Measurements from ENCODE around the gene HSD11B1. TPM values are rescaled to one million over a fixed set of nuclear protein-coding genes. Genes with fewer than 3 reads are reported as not detected.

The HSD11B1 gene
- polyA plus RNA-seq, 1 experiment, result 4.7 TPM

DNA sequence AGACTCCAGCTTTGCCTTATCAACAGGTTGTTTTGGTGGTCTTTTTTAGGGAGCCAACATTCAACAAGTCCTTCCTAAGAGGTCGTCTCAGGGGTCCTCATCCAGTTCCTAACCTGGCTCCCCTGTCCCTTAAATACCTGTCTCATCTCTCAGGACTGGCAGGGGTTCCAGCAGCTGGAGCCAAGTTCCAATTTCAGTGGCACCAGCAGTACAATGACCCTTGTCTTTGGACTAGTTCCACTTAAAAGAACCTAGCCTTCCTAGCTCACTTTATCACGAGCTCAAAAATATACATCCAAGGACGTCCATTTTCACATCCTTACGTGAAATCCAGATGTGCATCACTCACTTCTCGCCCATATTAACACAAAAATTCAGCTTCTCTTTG lies 32.5 kb downstream of the HSD11B1 start:
- no peak for DNase-seq (ENCODE audit: low read depth, low spot score)
- H3K27ac ChIP-seq (ENCODE audit: low read depth, low read length), result no peak overlapping the region
- no peaks in the 10 kb centered on the region for H3K9me3 ChIP-seq (ENCODE audit: control insufficient read depth, insufficient read depth, low read length)
- POLR2A ChIA-PET, result no interaction called here
- TF ChIP-seq, protein P1, sequence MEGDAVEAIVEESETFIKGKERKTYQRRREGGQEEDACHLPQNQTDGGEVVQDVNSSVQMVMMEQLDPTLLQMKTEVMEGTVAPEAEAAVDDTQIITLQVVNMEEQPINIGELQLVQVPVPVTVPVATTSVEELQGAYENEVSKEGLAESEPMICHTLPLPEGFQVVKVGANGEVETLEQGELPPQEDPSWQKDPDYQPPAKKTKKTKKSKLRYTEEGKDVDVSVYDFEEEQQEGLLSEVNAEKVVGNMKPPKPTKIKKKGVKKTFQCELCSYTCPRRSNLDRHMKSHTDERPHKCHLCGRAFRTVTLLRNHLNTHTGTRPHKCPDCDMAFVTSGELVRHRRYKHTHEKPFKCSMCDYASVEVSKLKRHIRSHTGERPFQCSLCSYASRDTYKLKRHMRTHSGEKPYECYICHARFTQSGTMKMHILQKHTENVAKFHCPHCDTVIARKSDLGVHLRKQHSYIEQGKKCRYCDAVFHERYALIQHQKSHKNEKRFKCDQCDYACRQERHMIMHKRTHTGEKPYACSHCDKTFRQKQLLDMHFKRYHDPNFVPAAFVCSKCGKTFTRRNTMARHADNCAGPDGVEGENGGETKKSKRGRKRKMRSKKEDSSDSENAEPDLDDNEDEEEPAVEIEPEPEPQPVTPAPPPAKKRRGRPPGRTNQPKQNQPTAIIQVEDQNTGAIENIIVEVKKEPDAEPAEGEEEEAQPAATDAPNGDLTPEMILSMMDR (IDR thresholded peaks at IDR 0.05; ENCODE audit: low read depth, low read length), result no peak
- CTCF ChIA-PET, result no interaction called here
- no peak overlapping the region for H3K4me3 ChIP-seq (ENCODE audit: low read depth, low read length)
- no peaks in the 10 kb centered on the region for H3K27me3 ChIP-seq (ENCODE audit: control insufficient read depth, insufficient read depth, low read length)

DNA sequence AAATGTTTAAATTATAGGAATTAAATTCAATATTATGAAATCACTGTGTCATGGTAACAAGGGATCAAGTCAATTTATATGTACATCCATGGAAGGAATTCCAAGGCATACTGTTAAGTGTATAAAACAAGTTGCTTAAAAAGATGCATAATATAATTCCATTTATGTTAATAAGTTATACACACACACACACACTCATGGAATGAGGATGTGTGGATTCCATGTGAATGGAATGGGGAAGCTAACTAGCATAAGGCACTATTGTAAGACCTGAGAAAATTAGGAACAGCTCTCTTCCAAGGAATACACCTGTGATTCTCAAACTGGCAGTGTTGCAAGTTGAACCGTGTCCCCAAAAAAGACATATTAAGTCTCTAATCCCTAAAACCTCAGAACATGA lies 33.6 kb downstream of the HSD11B1 start:
- POLR2A ChIA-PET, result no interaction called here

DNA sequence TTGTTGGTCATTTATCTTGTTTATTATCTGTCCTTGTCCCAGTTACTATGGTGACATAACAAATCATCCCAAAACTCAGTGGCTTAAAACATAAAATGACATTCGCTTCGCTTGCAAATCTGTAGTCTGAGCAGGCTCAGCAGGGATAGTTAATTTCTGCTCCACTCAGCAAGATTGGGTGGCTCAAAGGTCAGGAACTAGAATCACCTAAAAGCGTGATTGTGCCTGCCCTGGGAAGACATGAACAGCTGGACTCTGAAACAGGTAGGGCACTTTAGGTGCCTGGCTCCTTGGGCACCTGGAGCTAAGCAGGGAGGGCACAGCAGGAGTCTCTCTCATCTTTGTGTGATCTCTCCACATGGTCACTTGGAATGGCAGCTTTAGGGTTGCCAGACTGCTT lies 36.5 kb downstream of the HSD11B1 start:
- POLR2A ChIA-PET, result no interaction called here
- no peak overlapping the region for H3K27ac ChIP-seq (ENCODE audit: low read depth, low read length)
- H3K27me3 ChIP-seq (ENCODE audit: control insufficient read depth, insufficient read depth, low read length), result no peaks in the 10 kb centered on the region
- H3K4me3 ChIP-seq (ENCODE audit: low read depth, low read length), result no peak overlapping the region
- DNase-seq (ENCODE audit: low read depth, low spot score), result no peak
- H3K9me3 ChIP-seq (ENCODE audit: control insufficient read depth, insufficient read depth, low read length), result no peaks in the 10 kb centered on the region; the same call in 1 of the 2 replicates
- TF ChIP-seq, protein P1 (IDR thresholded peaks at IDR 0.05; ENCODE audit: low read depth, low read length), result no peak
- CTCF ChIA-PET, result interaction anchor here (0.6 to 1.0 kb wide), 2 partner anchors 172 to 249 kb away, joined by 3 read pairs; no protein-coding TSS in a partner anchor

More for the DNA sequence above, 33.6 kb downstream of the HSD11B1 start:
- TF ChIP-seq, protein P1 (IDR thresholded peaks at IDR 0.05; ENCODE audit: low read depth, low read length), result no peak
- Histone ChIP-seq H3K9me3 (ENCODE audit: control insufficient read depth, insufficient read depth, low read length) (no peaks in the 10 kb centered on the region), H3K27me3 (ENCODE audit: control insufficient read depth, insufficient read depth, low read length) (no peaks in the 10 kb centered on the region), H3K27ac (ENCODE audit: low read depth, low read length) (no peak overlapping the region), H3K4me3 (ENCODE audit: low read depth, low read length) (no peak overlapping the region)
- CTCF ChIA-PET, result interaction anchor here (0.7 to 1.0 kb wide), 2 partner anchors 8 to 10 kb away, joined by 3 read pairs; no protein-coding TSS in a partner anchor
- DNase-seq (ENCODE audit: low read depth, low spot score), result no peak

DNA sequence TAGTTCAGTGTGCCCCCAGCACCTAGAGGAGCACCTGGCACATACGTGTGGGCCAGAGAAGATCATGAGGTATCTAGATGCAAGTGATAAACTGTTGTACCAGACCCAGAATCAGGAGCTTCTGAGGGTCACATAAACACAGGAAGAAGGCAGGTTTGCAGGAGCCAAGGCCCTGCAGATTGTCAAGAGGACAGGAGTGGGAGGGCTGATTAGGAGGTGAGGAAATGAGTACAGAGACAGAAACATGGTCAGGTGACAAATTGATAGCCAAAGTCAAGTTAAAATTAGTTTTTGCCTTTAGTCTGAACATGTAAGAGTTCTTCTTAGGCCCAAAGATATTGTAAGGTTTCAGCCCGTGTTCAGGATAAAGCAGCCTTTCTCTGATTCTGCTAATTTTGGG lies 37.2 kb downstream of the HSD11B1 start:
- ChIA-PET CTCF (interaction anchor here (0.6 to 1.0 kb wide), 2 partner anchors 172 to 248 kb away, joined by 3 read pairs; no protein-coding TSS in a partner anchor), POLR2A (no interaction called here)
- no peak for DNase-seq (ENCODE audit: low read depth, low spot score)
- Histone ChIP-seq H3K9me3 (ENCODE audit: control insufficient read depth, insufficient read depth, low read length) (no peaks in the 10 kb centered on the region; the same call in 1 of the 2 replicates), H3K27ac (ENCODE audit: low read depth, low read length) (peak overlapping the region; percentile 21), H3K4me3 (ENCODE audit: low read depth, low read length) (no peak overlapping the region; the same call in none of the 2 replicates), H3K27me3 (ENCODE audit: control insufficient read depth, insufficient read depth, low read length) (no peaks in the 10 kb centered on the region)
- TF ChIP-seq, protein P1 (IDR thresholded peaks at IDR 0.05; ENCODE audit: low read depth, low read length), result no peak

DNA sequence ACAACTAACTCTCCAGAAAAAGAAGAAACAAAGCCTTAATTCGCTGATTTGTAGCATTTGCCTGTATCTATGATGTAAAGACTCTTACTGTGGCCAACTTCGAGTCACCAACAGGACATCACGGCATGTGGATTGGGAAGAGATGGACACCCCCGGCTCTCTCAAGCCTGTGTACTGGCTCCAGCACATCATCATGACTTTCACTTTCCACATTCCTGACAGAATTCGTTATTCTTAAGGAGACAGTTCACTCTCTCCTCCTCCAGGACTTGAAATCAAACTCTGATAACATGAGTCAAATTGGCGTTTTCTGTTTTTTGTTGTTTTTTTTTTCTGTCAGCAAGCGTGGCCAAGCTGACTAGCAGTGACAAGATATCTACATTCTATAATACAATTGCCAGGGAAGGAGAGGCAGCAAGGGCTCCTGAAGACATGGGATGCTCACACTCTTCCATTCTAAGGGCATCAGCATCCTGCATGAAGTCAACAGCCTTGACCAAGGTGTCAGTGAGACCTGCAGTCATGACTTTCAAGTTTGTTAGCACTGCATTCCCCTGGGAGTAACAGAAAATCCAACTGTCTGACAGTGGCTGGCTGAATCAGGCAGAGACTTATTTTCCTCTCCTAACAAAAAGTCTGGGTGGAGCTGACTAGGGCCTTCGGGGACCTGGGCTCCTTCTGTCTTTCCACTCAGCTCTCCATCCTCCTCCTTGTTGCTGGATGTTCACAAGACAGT lies 37.9 kb downstream of the HSD11B1 start:
- Histone ChIP-seq H3K9me3 (ENCODE audit: control insufficient read depth, insufficient read depth, low read length) (no peaks in the 10 kb centered on the region; the same call in 1 of the 2 replicates), H3K27me3 (ENCODE audit: control insufficient read depth, insufficient read depth, low read length) (no peaks in the 10 kb centered on the region), H3K27ac (ENCODE audit: low read depth, low read length) (peak overlapping the region; percentile 49), H3K4me3 (ENCODE audit: low read depth, low read length) (peak overlapping the region; percentile 34)
- CTCF ChIA-PET, result interaction anchor here (1.0 kb wide), 2 partner anchors 173 kb away, joined by 3 to 5 read pairs; no protein-coding TSS in a partner anchor
- DNase-seq (ENCODE audit: low read depth, low spot score), result peak; percentile 46
- POLR2A ChIA-PET, result interaction anchor here (0.8 to 1.0 kb wide), 2 partner anchors 22 to 38 kb away, joined by 3 read pairs; partner anchors contain the start of gene HSD11B1
- TF ChIP-seq, protein P1 (IDR thresholded peaks at IDR 0.05; ENCODE audit: low read depth, low read length), result no peak

Measured in AG04450 (cell line).